Activated CD4-positive, alpha-beta T cell treated with anti-CD3 and anti-CD28 coated beads for 36 hours (primary cell): ENCODE results near the gene MGAT4C. TPM values are rescaled to one million over a fixed set of nuclear protein-coding genes. Genes with fewer than 3 reads are reported as not detected.

Experiments
- ATAC-seq: fragments of 200-7000 bp; cut with Tn5 transposase; one replicate; pipeline ENCODE4 v1.10.0; 2021; ENCODE audit warnings: mild to moderate bottlenecking, moderate library complexity
- CTCF ChIA-PET: fragments of 350-600 bp; sonication (Branson Sonifier 250); formaldehyde crosslinking; loops from one replicate; lab custom pipeline; 2021; ENCODE audit warnings: antibody characterized with exemption; lab: Charles Lee
- POLR2A ChIA-PET: fragments of 350-600 bp; sonication (Branson Sonifier 250); formaldehyde crosslinking; loops from one replicate; lab custom pipeline; 2021; ENCODE audit warnings: antibody characterized with exemption, inconsistent platforms; lab: Charles Lee
- DNase-seq: peaks from one replicate; pipeline ENCODE4 v3.0.0-alpha.2; 2020
- H3K27ac Mint-ChIP-seq: one replicate; pipeline ENCODE4 v1.8.0; 2021; ENCODE audit warnings: mixed read lengths
- H3K27me3 Mint-ChIP-seq: one replicate; pipeline ENCODE4 v1.8.0; 2021; ENCODE audit warnings: mixed read lengths
- H3K36me3 Mint-ChIP-seq: one replicate; pipeline ENCODE4 v1.8.0; 2021; ENCODE audit warnings: low read depth, mixed read lengths
- H3K4me1 Mint-ChIP-seq: one replicate; pipeline ENCODE4 v1.8.0; 2021; ENCODE audit warnings: mixed read lengths
- H3K4me3 Mint-ChIP-seq: one replicate; pipeline ENCODE4 v1.8.0; 2021; ENCODE audit warnings: mild to moderate bottlenecking, moderate library complexity, mixed read lengths
- H3K9me3 Mint-ChIP-seq: one replicate; pipeline ENCODE4 v1.8.0; 2021; ENCODE audit warnings: low read depth, mixed read lengths
- intact Hi-C, 2 experiments: fragments of 100-400 bp; cut with DNase I in 1 of 2; cut with micrococcal nuclease in 1 of 2; formaldehyde crosslinking; loops; one replicate each; pipeline versions ENCODE4 v1.14.2 to v1.15.1; 2022 to 2024; cut with DNase I, micrococcal nuclease
- total RNA-seq, 2 experiments: library from RNA; stranded (reverse); gene quantifications; one replicate each; pipeline ENCODE4 v1.2.3, GENCODE V29; 2021

Gene MGAT4C
- total RNA-seq, 2 experiments from 2014 or later: not detected

DNA sequence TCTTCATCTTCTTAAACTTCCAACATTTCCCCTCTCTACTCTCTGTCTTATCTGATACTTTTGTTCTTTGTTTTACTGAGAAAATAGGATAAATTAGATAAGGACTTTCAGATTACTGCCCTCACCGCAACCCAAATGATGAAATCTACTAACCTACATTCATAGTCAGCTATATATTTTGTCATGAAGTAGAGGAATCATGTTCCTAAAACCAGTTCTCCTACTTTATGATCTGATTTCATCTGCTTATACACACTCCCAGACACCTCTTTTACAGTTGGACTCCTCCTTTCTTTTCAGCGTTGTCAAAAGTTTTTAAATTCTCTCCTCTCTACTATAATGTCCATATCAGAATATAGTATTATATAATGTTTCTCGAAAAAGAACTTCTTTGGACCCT lies 29.7 kb downstream of the MGAT4C start:
- Mint-ChIP-seq H3K9me3 (peaks cover 8% of the 10 kb centered on the region), H3K27ac (no peak overlapping the region), H3K27me3 (no peaks in the 10 kb centered on the region), H3K4me3 (no peak overlapping the region), H3K4me1 (no peaks in the 10 kb centered on the region), H3K36me3 (no peaks in the 10 kb centered on the region)
- CTCF ChIA-PET: no interaction called here
- POLR2A ChIA-PET: no interaction called here
- intact Hi-C loops: no loop called here
- ATAC-seq (no peak), DNase-seq (no peak)

DNA sequence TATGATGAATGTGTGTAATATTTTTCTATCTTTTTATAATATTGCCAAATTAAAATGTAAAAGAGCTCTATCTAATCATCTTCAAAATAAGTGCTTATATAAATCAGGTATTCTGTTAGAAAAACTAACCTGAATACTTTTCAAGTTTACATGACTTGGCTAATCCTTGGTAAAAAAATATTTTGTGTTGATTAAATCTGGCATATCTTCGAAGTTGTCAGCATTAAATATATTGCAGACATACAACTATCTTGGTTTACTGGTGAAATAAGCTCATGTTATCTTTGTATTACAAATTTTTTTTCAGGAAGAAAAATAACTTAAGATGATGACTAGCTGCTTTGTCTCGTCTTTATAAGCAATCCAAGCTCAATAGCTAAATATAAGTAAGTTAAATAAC lies 39.6 kb downstream of the MGAT4C start:
- CTCF ChIA-PET: no interaction called here
- ATAC-seq: no peak
- no peaks in the 10 kb centered on the region for H3K27me3 Mint-ChIP-seq
- POLR2A ChIA-PET: no interaction called here
- peaks cover 2% of the 10 kb centered on the region for H3K9me3 Mint-ChIP-seq
- H3K4me1 Mint-ChIP-seq: no peaks in the 10 kb centered on the region
- intact Hi-C loops: no loop called here
- no peaks in the 10 kb centered on the region for H3K36me3 Mint-ChIP-seq
- no peak overlapping the region for H3K27ac Mint-ChIP-seq
- DNase-seq: no peak
- H3K4me3 Mint-ChIP-seq: no peak overlapping the region

DNA sequence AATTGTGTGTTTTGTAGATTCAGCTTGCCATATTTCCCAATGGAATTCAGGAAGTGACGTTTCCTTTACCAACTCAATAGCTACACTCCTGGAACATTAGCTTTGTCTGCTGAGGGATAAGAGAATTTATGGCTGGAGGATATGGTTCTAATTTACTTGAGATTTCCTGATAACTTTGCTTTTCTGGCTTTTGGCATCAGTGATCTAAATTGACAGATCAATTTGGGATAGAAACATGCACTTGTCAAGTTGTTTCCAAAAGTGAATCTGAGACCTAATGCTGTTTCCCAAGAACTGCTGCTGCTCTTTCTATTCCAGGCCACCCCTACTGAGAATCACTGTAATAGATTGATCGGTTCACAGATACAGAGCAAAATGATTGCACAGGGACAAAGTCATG lies 43.2 kb downstream of the MGAT4C start:
- no peak for ATAC-seq
- Mint-ChIP-seq H3K4me3 (no peak overlapping the region), H3K9me3 (peaks cover 2% of the 10 kb centered on the region), H3K4me1 (no peaks in the 10 kb centered on the region), H3K36me3 (no peaks in the 10 kb centered on the region), H3K27ac (no peak overlapping the region), H3K27me3 (no peaks in the 10 kb centered on the region)
- CTCF ChIA-PET: no interaction called here
- intact Hi-C loops: no loop called here
- DNase-seq: no peak
- POLR2A ChIA-PET: no interaction called here

DNA sequence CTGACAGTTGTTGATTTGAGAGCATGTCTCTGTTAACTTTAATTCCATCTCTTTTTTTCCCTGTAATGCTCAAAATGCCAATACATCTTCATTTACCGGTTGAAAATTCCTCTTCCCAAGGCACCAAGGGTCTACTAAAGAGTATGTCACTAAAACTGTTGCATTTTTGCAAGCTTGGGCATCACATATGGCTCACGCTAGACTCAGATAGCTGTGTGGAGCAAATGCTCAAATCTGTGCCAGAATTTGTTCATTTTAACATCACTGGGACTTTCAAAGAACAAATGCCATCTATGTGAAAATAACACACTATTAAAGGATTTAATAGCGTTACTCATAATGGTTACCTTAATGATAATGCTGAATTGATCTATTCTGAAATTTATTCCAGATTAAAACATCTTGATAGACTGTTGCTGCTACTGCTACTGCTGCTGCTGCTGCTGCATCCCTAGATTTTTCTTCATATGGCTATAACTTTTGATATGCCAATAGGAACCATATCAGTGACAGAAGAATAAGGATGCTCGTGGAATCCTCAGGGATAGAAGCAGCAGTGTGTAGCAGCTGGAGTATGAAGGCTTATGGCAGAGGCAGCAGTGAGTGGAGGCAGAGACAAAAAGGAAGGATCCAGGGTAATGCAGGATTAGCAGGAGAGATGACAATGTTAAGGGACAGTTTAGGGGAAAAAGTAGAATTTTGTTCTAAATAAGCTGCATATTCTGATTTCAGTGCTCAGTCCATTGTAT lies 57.3 kb downstream of the MGAT4C start:
- H3K27ac Mint-ChIP-seq: no peak overlapping the region
- no peaks in the 10 kb centered on the region for H3K36me3 Mint-ChIP-seq
- no peak for DNase-seq
- POLR2A ChIA-PET: no interaction called here
- H3K4me1 Mint-ChIP-seq: no peaks in the 10 kb centered on the region
- no peak overlapping the region for H3K4me3 Mint-ChIP-seq
- intact Hi-C loops: no loop called here
- no peak for ATAC-seq
- CTCF ChIA-PET: no interaction called here
- peaks cover 2% of the 10 kb centered on the region for H3K9me3 Mint-ChIP-seq
- H3K27me3 Mint-ChIP-seq: no peaks in the 10 kb centered on the region

DNA sequence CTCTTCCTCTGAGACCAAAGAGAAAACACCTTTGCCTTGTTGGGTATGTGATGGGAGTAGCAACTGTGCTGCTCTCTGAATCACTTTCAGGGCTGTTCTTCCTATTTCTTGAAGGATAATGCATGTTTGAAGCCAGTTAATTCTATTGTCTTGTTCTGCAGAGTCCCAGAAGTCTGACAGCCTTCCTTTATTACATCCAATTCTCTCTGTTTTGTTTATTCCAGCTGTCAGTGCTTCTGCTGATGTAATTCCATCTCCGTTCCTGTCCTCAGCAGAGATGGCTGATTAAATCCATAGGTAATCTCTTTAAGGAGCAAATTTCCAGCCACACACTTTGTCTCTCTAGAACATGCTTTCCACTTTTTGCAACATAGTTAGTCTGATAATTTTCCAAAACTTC lies 59.7 kb downstream of the MGAT4C start:
- Mint-ChIP-seq H3K36me3 (no peaks in the 10 kb centered on the region), H3K27ac (no peak overlapping the region), H3K27me3 (no peaks in the 10 kb centered on the region), H3K4me1 (no peaks in the 10 kb centered on the region), H3K9me3 (peaks cover 2% of the 10 kb centered on the region), H3K4me3 (no peak overlapping the region)
- intact Hi-C loops: no loop called here
- ATAC-seq: no peak
- ChIA-PET CTCF (no interaction called here), POLR2A (no interaction called here)
- no peak for DNase-seq

DNA sequence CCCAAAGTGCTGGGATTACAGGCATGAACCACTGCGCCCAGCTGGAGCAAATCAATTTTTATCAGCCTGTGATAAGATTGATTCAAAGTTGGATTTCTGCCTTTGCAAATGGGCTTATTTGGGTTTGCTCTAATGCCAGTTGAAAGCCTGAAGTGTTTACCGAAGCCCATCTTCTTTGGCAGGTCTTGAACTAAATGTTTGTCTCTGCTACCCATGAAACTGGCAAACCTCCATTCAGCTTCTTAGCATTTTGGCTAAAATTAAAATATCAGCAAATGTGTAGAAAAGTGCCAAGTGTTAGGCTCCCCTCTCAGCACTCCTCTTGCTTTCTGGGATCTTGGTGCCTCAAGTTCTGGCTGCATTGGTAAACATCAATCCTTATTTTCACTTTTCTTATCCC lies 61.5 kb downstream of the MGAT4C start:
- ChIA-PET CTCF (interaction anchor here (0.5 kb wide), 1 partner anchor 51 kb away, joined by 3 read pairs; no protein-coding TSS in a partner anchor), POLR2A (no interaction called here)
- Mint-ChIP-seq H3K36me3 (no peaks in the 10 kb centered on the region), H3K4me3 (no peak overlapping the region), H3K4me1 (no peaks in the 10 kb centered on the region), H3K27ac (no peak overlapping the region), H3K27me3 (no peaks in the 10 kb centered on the region), H3K9me3 (peaks cover 2% of the 10 kb centered on the region)
- DNase-seq (no peak), ATAC-seq (no peak)
- intact Hi-C loops: no loop called here

DNA sequence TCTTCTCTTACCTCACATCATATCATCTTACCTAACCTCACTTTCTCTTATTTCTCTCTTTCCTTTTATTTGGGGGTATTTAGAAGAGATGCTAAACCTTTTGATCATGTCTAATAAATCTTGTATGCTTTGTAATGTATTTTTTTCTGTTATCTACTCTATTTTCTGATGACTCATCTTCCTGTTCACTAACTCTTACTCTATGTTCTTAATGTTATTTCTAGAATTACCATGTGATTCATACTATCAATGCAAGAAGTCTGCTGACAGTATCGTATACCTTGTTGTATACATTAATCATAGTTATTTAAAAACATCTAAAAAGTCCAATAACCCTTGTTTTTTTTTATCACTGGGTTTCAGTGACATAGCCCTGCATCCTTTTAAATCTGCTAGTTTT lies 62.3 kb downstream of the MGAT4C start:
- Mint-ChIP-seq H3K9me3 (peaks cover 2% of the 10 kb centered on the region), H3K4me1 (no peaks in the 10 kb centered on the region), H3K27ac (no peak overlapping the region), H3K36me3 (no peaks in the 10 kb centered on the region), H3K4me3 (no peak overlapping the region), H3K27me3 (no peaks in the 10 kb centered on the region)
- intact Hi-C loops: no loop called here
- DNase-seq: no peak
- no peak for ATAC-seq
- POLR2A ChIA-PET: no interaction called here
- CTCF ChIA-PET: no interaction called here

DNA sequence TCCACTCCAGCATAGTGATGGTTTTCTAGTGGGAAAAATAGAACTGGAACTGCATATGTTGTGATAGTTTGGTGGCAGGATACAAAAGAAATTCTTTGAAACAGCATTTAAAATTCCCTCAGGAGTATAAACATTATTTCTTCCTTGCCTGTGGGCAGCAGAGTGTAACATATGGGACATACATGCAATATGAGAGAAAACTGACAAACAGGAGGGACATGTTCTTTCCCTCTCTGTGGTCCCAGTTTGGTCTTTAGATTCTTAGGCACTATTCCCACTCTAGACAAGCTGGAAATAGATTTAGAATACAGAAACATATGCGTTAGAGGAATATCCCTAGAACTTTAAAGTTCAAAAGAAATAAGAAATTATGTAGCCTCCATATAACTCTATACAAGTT lies 68.0 kb downstream of the MGAT4C start:
- H3K4me1 Mint-ChIP-seq: no peaks in the 10 kb centered on the region
- ATAC-seq (no peak), DNase-seq (no peak)
- H3K9me3 Mint-ChIP-seq: peaks cover 3% of the 10 kb centered on the region
- H3K4me3 Mint-ChIP-seq: no peak overlapping the region
- no peak overlapping the region for H3K27ac Mint-ChIP-seq
- ChIA-PET CTCF (no interaction called here), POLR2A (no interaction called here)
- H3K27me3 Mint-ChIP-seq: no peaks in the 10 kb centered on the region
- intact Hi-C loops: no loop called here
- H3K36me3 Mint-ChIP-seq: no peaks in the 10 kb centered on the region

DNA sequence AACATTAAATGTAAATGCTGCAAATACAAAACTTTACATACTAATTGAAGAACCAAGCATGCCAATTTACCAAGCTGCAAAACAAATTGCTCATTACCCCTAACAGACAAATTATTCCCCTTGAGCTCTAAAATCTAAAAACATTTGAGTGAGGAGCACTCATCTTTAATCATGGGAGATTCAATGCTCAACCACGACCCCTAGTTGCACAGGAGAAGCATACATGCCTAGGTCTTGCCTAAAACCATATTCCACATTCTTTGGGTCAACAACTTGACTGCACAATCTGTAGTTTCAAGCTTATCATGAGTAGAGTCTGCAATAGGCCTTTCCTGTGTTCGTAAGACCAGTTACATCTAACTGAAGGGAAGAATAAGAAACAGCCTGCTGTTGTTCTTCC lies 69.7 kb downstream of the MGAT4C start:
- DNase-seq (no peak), ATAC-seq (no peak)
- H3K36me3 Mint-ChIP-seq: no peaks in the 10 kb centered on the region
- ChIA-PET POLR2A (no interaction called here), CTCF (no interaction called here)
- H3K27ac Mint-ChIP-seq: no peak overlapping the region
- H3K4me3 Mint-ChIP-seq: no peak overlapping the region
- peaks cover 3% of the 10 kb centered on the region for H3K9me3 Mint-ChIP-seq
- no peaks in the 10 kb centered on the region for H3K27me3 Mint-ChIP-seq
- no peaks in the 10 kb centered on the region for H3K4me1 Mint-ChIP-seq
- intact Hi-C loops: no loop called here

DNA sequence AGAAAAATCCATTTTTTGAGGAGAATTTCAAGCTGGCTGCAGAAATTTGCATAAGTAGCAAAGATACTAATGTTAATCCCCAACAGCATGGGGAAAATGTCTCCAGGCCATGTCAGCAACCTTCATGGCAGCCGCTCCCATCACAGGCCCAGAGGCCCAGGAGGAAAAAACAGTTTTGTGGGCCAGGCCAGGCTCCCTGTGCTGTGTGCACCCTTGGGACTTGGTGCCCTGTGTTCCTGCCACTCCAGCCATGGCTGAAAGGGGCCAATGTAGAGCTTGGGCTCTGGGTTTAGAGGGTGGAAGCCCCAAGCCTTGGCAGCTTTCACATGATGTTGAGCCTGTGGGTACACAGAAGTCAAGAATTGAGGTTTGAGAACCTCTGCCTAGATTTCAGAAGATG lies 76.3 kb downstream of the MGAT4C start:
- H3K27me3 Mint-ChIP-seq: no peaks in the 10 kb centered on the region
- peaks cover 4% of the 10 kb centered on the region for H3K9me3 Mint-ChIP-seq
- ChIA-PET POLR2A (no interaction called here), CTCF (no interaction called here)
- H3K4me3 Mint-ChIP-seq: no peak overlapping the region
- no peak overlapping the region for H3K27ac Mint-ChIP-seq
- intact Hi-C loops: no loop called here
- no peaks in the 10 kb centered on the region for H3K36me3 Mint-ChIP-seq
- ATAC-seq (no peak), DNase-seq (no peak)
- no peaks in the 10 kb centered on the region for H3K4me1 Mint-ChIP-seq

DNA sequence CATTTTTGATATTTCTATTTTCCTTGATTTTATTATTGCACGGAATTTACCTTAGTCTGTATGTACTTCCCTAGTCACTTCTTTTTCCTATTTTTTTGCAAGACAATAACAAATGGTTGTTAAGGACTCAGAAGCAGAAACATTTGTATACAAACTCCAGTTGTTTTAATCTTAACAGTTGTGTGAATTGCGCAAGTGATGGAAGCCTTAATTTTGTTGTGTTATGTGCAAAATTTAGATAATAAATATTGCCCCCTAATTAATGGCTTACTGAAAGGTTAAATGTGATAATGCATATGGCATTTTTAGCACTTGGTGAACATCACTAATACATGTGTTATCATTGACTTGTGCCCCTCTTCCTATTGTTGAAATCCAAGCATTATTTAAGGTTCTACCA lies 82.0 kb downstream of the MGAT4C start:
- ChIA-PET POLR2A (no interaction called here), CTCF (no interaction called here)
- no peaks in the 10 kb centered on the region for H3K4me1 Mint-ChIP-seq
- H3K9me3 Mint-ChIP-seq: peaks cover 3% of the 10 kb centered on the region
- no peaks in the 10 kb centered on the region for H3K36me3 Mint-ChIP-seq
- H3K27me3 Mint-ChIP-seq: no peaks in the 10 kb centered on the region
- H3K4me3 Mint-ChIP-seq: no peak overlapping the region
- H3K27ac Mint-ChIP-seq: no peak overlapping the region
- ATAC-seq (no peak), DNase-seq (no peak)
- intact Hi-C loops: no loop called here

DNA sequence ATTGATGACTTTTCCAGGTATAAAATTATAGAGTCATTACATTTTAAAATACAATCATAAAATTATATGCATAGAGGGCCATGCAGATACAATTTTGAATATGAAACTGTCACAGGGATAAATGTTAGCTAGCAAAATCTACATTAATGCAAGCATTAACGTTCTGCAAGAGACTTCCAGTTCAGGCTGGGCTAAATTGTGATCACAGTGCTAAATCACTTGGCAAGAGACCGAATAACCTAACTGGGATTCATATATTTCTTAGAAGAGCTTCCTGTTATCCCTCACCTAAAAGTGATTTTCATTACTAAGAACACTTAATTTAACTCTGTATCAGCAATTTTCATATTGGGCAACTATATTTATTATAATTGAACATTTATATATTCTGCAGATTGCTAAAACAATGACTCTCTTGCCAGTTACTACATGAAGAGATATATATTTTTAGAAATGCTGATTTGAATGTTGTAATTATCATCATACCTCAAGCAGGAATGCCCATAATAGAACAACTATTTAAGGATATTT lies 83.2 kb downstream of the MGAT4C start:
- H3K4me1 Mint-ChIP-seq: no peaks in the 10 kb centered on the region

More for the DNA sequence above, 83.2 kb downstream of the MGAT4C start:
- DNase-seq (no peak), ATAC-seq (no peak)
- no peaks in the 10 kb centered on the region for H3K27me3 Mint-ChIP-seq
- H3K27ac Mint-ChIP-seq: no peak overlapping the region
- no peak overlapping the region for H3K4me3 Mint-ChIP-seq
- H3K36me3 Mint-ChIP-seq: no peaks in the 10 kb centered on the region
- ChIA-PET POLR2A (no interaction called here), CTCF (no interaction called here)
- H3K9me3 Mint-ChIP-seq: peaks cover 5% of the 10 kb centered on the region
- intact Hi-C loops: no loop called here
